Measurements from ENCODE around the gene PICK1.
"Not testable (repeated sequence)": the region's sequence is repeated elsewhere in the genome, so short reads cannot be mapped to it uniquely, and the experiment has no call there.

PICK1 gene

DNA sequence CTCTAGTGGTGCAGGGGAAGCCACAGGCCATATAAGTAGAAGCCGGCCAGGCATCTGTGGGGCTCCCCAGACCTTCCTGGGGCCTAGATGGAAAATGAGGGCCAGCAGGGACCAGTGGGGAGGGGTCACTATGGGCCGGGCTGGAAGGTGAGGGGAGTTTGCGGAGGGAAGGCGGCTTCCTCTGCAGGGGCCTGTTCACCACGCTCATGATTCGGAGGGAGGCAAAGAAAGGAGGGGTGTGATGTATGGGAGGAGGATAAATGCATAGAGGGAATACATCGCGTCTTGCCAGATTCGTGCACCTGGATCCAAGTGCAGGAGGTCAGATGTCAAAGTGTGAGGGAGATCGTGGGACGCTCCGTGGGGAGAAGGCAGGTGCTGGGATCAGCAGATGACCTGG is 19.9 kb downstream of the PICK1 start:
- no peak for DNase-seq

- DNase-seq: no peak
Observed at GRCh38 chr22:38077595-38077994, 20.4 kb downstream of the PICK1 start.

- no peak for DNase-seq
Observed at GRCh38 chr22:38078046-38078840, 21.0 kb downstream of the PICK1 start.

GRCh38 chr22:38079208-38079607 is 22.0 kb downstream of the PICK1 start:
- not testable (repeated sequence) for DNase-seq

GRCh38 chr22:38079804-38080203 is 22.6 kb downstream of the PICK1 start:
- DNase-seq: no peak

GRCh38 chr22:38080474-38080849 is 23.3 kb downstream of the PICK1 start:
- DNase-seq: no peak

- DNase-seq: no peak
Observed at GRCh38 chr22:38080850-38081635, 23.8 kb downstream of the PICK1 start.

DNA sequence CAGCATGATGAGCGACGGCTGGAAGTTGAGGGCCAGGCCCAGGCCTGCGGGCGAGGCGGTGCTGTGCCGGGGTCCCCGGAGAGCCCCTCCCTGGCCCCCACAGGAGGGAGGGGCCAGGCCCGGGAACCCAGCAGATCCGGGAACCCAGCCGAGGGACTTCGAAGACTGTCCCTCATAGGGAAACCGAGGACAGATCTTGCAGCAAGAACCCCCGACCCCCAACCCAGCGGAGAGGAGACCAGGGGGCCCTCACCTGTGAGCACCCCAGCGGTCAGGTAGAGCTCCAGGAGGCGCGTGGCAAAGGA is 24.4 kb downstream of the PICK1 start:
- no peak for DNase-seq

DNA sequence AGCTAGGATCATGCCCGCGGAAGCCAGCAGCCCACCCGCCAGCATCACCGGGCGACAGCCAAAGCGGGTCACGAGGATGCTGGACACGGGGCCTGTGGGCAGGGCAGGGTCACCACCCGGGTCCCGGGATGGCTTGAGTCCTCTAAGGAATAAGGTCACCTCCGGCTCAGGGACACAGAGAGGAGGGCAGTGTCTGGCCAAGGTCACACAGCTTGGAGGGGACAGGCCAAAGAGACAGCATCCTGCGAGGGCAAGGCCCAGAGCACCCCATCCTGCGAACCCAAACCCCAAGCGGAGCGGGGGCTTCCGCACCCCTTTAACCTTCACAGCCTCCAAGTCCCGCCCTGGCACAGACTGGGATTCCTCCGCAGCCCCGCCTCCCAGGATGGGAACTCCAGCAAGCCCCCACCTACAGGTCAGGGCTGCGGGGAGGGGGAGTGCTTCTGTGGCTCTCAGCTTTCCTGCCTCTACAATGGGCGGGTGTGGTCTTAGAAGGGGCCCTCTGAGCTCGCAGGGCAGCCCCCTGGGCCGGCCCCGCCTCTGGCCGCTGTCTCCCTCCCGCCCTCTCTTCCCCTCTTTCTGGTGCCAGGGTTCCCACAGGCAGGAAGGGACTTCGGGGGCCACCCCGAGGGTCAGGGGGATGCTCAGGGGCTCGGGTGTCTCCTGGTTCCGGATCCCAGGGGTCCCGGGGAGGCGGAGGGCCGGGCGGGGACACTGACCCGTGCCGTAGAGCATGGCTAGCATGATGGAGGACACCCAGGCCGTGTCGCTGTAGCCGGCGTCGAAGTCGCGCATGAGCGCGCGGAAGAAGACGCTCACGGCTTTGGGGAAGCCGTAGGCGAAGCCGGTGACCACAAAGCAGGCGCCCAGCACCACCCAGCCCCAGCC is 25.0 kb downstream of the PICK1 start:
- no peak for DNase-seq

DNA sequence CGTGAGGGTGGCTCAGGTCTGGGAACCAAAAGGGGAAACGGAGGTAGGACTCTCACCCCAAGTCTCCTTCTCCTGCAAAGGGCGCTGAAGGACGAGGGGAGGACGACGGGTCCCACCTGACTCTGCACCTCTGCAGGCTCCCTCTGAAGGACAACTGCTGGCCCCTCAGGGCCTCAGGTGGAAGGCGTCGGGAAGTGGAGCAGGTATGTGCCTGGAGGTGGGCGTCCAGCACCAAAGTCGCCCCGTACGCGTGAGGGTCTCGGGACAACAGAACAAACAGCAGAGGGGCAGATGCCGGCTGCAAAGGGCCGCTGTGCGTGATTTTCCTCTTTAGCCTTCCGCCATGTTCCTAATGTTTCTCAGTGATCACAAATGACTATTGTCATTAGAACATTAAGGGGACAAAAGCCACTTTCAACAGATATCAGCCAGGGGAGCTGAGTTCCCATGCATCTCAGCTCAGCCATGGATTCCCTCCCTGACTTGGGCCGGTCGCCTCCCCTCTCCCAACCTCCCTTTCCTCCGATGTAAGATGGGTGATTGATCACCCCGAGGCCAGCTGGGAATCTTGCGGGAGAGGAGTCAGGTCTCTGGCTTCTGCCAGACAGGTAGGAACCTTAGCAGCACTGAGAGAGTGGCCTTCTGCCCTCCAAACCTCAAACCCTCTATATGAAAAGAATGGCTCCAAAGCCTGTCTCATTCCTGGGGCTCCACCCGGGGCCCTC is 25.9 kb downstream of the PICK1 start:
- no peak for DNase-seq

- DNase-seq: no peak
Observed at GRCh38 chr22:38083931-38084631, 26.9 kb downstream of the PICK1 start, which contains the start of gene SLC16A8. SLC16A8 (minus strand) TSS chr22:38084184; CDS start chr22:38082873, 1,311 bp downstream.

- no peak for DNase-seq
Observed at GRCh38 chr22:38085056-38085455, 27.9 kb downstream of the PICK1 start.

GRCh38 chr22:38085501-38085900 is 28.3 kb downstream of the PICK1 start:
- no peak for DNase-seq

- no peak for DNase-seq
Observed at GRCh38 chr22:38086001-38086845, 29.0 kb downstream of the PICK1 start.

DNA sequence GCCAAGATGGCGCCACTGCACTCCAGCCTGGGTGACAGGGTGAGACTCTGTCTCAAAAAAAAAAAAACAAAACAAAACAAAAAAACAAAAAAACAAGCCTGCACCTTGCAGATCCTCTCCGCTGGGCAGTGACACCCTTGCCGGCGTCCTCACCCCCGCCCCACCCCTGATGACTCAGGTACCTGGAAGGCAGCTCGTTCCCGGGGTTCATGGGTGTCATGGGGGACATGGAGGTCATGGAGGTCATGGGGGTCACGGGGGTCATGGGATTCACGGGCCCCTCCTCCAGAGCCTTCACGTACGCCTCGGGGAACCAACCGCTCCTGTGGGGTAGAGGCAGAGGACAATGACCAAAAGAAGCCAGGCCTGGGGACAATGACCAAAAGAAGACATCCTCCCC is 29.7 kb downstream of the PICK1 start:
- DNase-seq: no peak

DNA sequence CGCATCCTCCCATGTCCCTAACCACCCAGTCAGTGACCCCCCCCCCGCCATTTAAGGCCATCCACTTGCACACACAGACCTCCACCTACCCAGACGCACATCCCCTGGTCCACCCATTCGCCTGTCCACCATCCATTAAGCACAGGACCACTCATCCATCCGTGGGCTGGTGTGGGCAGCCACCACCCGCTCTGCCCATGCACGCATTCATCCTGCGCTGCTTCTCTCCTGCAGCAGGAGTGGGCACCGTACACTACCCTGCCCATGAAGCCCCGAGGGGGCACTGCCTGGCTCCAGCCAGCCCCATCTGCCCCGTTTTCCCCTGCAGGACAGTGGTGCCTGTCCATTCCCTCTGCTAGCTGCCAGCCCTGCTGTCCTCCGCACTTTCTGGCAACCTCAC is 30.7 kb downstream of the PICK1 start:
- no peak for DNase-seq

- DNase-seq: no peak
Observed at GRCh38 chr22:38088629-38089473, 31.6 kb downstream of the PICK1 start.

- no peak for DNase-seq
Observed at GRCh38 chr22:38089474-38089851, 32.3 kb downstream of the PICK1 start.

GRCh38 chr22:38097058-38097457 is 39.9 kb downstream of the PICK1 start:
- no peak for DNase-seq
